HG02759 (cell line): ENCODE measurements around the gene DAPK1.
"Not testable (repeated sequence)": the region's sequence is repeated elsewhere in the genome, so short reads cannot be mapped to it uniquely, and the experiment has no call there.

ENCODE experiments used
- ATAC-seq: cut with Tn5 transposase; IDR thresholded peaks from one replicate; pipeline ENCODE4 v1.9.1; 2021; ENCODE audit warnings: mild to moderate bottlenecking, moderate library complexity; ENCODE audit not compliant: unreplicated experiment

Gene DAPK1

DNA sequence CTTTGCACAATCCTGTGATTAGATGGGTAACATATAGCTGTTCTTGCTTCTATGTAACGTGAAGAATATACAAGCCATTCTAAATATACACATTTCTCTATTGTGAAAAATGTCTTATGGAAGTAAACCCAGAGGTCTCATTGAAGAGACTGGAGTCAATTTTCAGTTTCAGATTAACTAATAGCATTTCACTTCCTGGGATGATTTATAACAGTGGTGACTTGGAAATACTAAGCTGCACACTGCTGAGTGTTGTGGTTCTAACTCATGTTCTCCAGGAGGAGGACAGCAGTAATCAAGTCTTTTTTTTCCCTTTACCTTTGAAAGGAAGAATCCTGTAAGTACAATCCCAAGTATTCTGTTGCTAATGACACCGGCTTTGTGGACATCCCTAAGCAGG, 231.6 kb downstream of the DAPK1 start:
- ATAC-seq: no peak

DNA sequence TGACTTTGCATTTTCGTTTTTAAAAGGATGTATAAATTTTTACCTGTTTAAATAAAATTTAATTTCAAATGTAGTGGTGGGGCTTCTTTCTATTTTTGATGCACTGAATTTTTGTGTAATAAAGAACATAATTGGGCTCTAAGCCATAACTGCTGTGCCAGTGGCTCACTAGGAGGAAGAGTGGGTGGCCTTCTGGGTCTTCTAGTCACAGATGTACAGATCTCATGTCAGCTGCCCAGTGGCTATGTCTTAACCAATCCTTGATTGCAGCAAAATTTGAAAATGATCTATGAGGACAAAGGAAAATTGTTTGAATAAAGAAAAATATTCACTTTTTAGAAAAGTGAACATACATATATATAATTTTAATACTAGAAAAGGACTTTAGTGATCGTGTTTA, 233.7 kb downstream of the DAPK1 start:
- ATAC-seq: no peak

- ATAC-seq: no peak
Measured at GRCh38 chr9:87732344-87732743, 234.7 kb downstream of the DAPK1 start.

GRCh38 chr9:87732756-87733155, 235.1 kb downstream of the DAPK1 start:
- ATAC-seq: no peak

- no peak for ATAC-seq
Measured at GRCh38 chr9:87733273-87734052, 235.8 kb downstream of the DAPK1 start.

DNA sequence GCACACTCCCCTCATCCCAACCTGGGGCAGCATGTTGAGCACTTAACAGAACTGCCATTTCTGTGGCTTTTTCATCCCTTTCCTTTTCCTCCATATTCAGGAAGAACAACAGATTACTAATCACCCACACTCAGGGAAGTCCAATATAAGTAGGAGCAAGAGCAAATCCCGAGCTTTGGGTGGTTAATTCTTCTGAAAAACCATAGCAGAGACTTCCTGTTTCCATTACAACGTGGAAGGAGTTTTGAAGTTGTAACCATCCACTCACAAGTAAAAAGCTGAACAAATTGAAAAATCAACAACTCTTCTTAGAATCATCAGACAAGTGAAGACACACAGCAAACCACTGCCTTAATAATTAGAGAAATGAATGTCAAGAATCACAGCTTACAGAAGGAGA, 236.4 kb downstream of the DAPK1 start:
- ATAC-seq: no peak

GRCh38 chr9:87739546-87739945, 241.9 kb downstream of the DAPK1 start:
- no peak for ATAC-seq

- ATAC-seq: no peak
Measured at GRCh38 chr9:87740209-87740608, 242.5 kb downstream of the DAPK1 start.

DNA sequence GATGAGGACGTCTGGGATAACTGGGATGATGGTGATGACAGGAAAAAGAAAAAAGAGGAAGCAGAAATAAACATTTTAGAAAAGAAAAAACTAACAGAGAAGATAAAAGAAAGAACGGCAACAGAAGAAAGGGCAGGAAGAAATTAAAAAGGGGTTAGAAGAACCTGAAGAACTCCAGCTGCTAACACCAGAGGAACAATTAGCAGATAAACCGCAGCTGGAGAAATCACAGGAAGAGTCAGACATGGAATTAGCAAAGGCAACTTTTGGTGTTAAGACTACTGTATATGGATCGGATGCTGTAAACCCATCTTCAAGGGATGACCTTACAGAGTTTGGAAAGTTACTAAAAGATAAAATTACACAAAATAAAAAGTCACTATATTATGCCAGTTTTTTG, 243.7 kb downstream of the DAPK1 start:
- ATAC-seq: no peak

- no peak for ATAC-seq
Measured at GRCh38 chr9:87741891-87742290, 244.2 kb downstream of the DAPK1 start.

GRCh38 chr9:87742813-87743428, 245.3 kb downstream of the DAPK1 start:
- no peak for ATAC-seq

DNA sequence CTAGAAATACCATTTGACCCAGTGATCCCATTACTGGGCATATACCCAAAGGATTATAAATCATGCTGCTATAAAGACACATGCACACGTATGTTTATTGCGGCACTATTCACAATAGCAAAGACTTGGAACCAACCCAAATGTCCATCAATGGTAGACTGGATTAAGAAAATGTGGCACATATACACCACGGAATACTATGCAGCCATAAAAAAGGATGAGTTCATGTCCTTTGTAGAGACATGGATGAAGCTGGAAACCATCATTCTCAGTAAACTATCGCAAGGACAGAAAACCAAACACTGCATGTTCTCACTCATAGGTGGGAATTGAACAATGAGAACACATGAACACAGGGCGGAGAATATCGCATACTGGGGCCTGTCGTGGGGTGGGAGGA, 246.6 kb downstream of the DAPK1 start:
- not testable (repeated sequence) for ATAC-seq

DNA sequence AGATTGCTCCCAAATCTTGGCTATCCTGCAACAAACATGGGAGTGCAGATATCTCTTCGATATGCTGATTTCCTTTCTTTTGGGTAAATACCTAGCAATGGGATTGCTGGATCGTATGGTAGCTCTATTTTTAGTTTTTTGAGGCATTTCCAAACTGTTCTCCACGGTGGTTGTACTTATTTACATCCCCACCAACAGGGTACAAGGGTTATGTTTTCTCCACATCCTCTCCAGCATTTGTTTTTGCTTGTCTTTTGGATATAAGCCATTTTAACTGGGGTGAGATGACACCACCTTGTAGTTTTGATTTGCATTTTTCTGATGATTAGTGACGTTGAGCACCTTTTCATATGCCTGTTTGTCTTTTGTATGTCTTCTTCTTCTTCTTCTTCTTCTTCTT, 248.5 kb downstream of the DAPK1 start:
- no peak for ATAC-seq

DNA sequence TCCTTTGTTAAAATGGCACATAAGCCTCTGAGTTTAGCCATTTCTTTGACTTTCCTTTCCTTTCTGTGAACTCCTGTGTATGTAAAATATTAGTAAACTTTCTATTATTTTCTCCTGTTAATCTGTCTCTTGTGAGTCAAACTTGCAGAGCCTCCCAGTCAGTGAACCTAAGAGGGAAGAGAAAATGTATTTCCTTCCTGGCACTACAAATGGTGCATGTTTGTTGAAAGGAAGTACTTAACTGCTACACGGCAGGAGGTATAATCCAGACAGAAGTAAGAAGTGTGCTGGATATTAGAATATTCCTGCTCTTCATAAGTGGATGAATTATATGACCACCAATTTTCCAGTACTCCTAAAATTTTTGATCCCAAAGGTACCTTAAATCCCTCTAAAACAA, 251.2 kb downstream of the DAPK1 start:
- ATAC-seq: no peak

GRCh38 chr9:87749335-87750035, 251.8 kb downstream of the DAPK1 start:
- no peak for ATAC-seq

DNA sequence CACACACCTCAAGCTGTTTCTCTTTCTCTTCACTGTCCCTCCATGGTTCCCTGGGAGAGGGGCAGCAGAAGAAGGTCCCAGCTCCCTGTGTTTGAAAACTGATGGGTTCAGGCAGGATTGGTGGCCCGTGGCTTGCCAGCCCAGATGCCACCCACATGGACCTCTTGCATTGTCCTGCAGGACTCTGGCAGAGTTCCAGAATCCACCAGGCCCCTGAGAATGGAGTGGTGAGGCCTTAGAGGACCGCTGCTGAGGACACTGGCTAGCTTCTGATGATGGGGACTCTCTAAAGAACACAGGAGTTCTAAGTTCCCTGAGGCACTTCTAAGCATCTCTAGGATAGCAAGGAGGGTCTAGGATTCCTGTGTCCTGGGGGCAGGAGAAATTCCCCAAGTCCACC, 253.1 kb downstream of the DAPK1 start:
- no peak for ATAC-seq

DNA sequence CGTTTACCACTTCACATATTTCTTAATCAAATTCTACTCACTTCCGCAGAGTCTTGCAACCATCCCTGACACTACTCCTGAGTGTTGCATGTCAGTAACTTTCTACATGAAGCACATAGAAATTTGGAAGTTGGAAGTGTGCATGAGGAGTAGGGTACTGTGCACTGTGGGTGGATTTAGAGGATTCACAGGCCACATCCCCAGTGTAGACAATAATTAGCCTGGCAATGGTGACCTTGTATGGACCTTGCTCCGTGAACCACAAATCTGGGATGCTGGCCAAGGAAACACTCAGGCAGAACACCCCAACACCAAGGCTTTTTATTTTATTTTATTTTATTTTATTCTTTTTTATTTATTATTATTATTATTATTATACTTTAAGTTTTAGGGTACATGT, 253.8 kb downstream of the DAPK1 start:
- no peak for ATAC-seq

DNA sequence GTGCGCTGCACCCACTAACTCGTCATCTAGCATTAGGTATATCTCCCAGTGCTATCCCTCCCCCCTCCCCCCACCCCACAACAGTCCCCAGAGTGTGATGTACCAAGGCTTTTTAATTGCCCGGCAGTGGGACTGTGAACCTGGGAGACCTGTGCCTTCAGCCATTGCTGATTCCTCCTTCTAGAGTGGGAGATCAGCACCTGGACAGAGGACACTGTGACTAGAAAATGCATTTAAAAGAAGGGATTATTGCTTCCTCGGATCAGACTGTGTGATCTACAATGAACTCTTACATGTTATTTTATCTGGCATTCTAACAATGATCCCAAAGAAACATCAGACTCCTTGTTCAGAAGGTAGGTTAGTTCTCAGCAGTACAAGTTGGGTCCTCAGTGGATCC, 254.2 kb downstream of the DAPK1 start:
- no peak for ATAC-seq

DNA sequence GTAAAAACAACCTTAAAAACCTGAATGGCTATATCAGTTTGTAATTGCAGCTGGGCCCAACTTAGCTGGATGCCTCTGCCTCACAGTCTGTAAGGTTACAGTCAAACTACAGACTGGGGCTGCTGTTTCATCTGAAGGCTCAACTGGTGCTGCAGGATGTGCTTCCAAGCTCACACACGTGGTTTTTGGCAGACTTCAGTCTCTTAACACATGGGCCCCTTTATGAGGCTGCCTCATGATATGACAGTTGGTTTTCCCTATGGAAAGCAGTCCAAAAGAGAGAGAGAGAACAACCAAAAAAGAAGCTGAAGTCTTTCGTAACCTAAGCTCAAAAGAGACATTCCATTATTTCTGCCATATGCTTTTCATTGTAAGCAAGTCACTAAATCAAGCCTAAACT, 255.6 kb downstream of the DAPK1 start:
- no peak for ATAC-seq
